Measurements from ENCODE around the gene TAF5. TPM values are rescaled to one million over a fixed set of nuclear protein-coding genes. Genes with fewer than 3 reads are reported as not detected.

The TAF5 gene
- polyA plus RNA-seq (2013, experiment 1 of 2): 1.9 TPM
- 2.2 TPM for polyA plus RNA-seq (2013, experiment 2 of 2)

GRCh38 chr10:103367782-103368518, at the start of gene TAF5:
TSS of gene TAF5 (plus strand) at chr10:103367976. CDS start at chr10:103367990, 14 bp downstream.
- H2BK12ac ChIP-seq (ENCODE audit: low read length in 2 of 2): peak within 1 kb of the TSS in 1 of 2 experiments; percentile 71
- peaks cover 10% of the 10 kb centered on the region for H3K79me1 ChIP-seq (replicated peaks; ENCODE audit: low read length, poor library complexity, severe bottlenecking)
- no peaks in the 10 kb centered on the region for H3K9me3 ChIP-seq (ENCODE audit: control insufficient read depth, low read length)
- H3K36me3 ChIP-seq (ENCODE audit: control insufficient read depth in 1 of 2, insufficient read depth in 2 of 2, low read depth in 1 of 2, low read length in 2 of 2): no peaks in the 10 kb centered on the region
- no peak within 1 kb of the TSS for H2BK5ac ChIP-seq (ENCODE audit: low read depth, low read length, poor library complexity, severe bottlenecking)
- no peak within 1 kb of the TSS for H2BK120ac ChIP-seq (ENCODE audit: low read depth, low read length)
- H2BK15ac ChIP-seq (ENCODE audit: low read depth, poor library complexity, severe bottlenecking): peak within 1 kb of the TSS; percentile 16
- H2AFZ ChIP-seq (ENCODE audit: low read depth, low read length): peak within 1 kb of the TSS; percentile 100
- under 1% methylated on average over 79 of the region's 81 CpGs for WGBS
- peak within 1 kb of the TSS; percentile 31 to 86 for H3K4ac ChIP-seq (ENCODE audit: low read depth in 1 of 2, low read length in 2 of 2)
- H4K91ac ChIP-seq (ENCODE audit: low read length): peak within 1 kb of the TSS; percentile 97
- no peaks in the 10 kb centered on the region for H3K27me3 ChIP-seq (ENCODE audit: control insufficient read depth in 1 of 2, insufficient read depth in 1 of 2, low read length in 2 of 2)
- peak within 1 kb of the TSS; percentile 96 to 98 for H3K18ac ChIP-seq (ENCODE audit: low read depth in 1 of 2, low read length in 2 of 2)
- peak within 1 kb of the TSS in 1 of 2 experiments; percentile 92 for H3K23ac ChIP-seq (ENCODE audit: low read length in 2 of 2)
- peak within 1 kb of the TSS; percentile 94 for H3K4me2 ChIP-seq (ENCODE audit: low read length, poor library complexity, severe bottlenecking)
- peak; percentile 97 for DNase-seq
- peak within 1 kb of the TSS; percentile 81 to 100 for H3K4me3 ChIP-seq (ENCODE audit: insufficient read depth in 1 of 2, low read depth in 1 of 2, low read length in 2 of 2)
- peak within 1 kb of the TSS; percentile 37 for H3K27ac ChIP-seq (ENCODE audit: low read length, poor library complexity, severe bottlenecking)
- H3K4me1 ChIP-seq (ENCODE audit: control insufficient read depth, insufficient read depth, low read depth, low read length): peaks cover 3% of the 10 kb centered on the region
- peak within 1 kb of the TSS; percentile 91 for H4K8ac ChIP-seq (ENCODE audit: low read length)
- H3K9ac ChIP-seq (ENCODE audit: low read length): peak within 1 kb of the TSS; percentile 82
- peak within 1 kb of the TSS in 1 of 2 experiments; percentile 100 for H3K14ac ChIP-seq (ENCODE audit: low read length in 2 of 2)
- H2AK5ac ChIP-seq (ENCODE audit: low read length, severe bottlenecking): no peak within 1 kb of the TSS

GRCh38 chr10:103327906-103328305, 39.9 kb upstream of the TAF5 start:
- no peak overlapping the region for H2BK5ac ChIP-seq (ENCODE audit: low read depth, low read length, poor library complexity, severe bottlenecking)
- no peak overlapping the region for H2BK120ac ChIP-seq (ENCODE audit: low read depth, low read length)
- no peak overlapping the region for H4K91ac ChIP-seq (ENCODE audit: low read length)
- no peak overlapping the region for H3K4ac ChIP-seq (ENCODE audit: low read depth in 1 of 2, low read length in 2 of 2)
- WGBS: 100% methylated on average over 7 of the region's 7 CpGs
- H2AK5ac ChIP-seq (ENCODE audit: low read length, severe bottlenecking): no peak overlapping the region
- no peak overlapping the region for H2BK15ac ChIP-seq (ENCODE audit: low read depth, poor library complexity, severe bottlenecking)
- peaks cover 8% of the 10 kb centered on the region for H3K79me1 ChIP-seq (replicated peaks; ENCODE audit: low read length, poor library complexity, severe bottlenecking)
- no peak overlapping the region for H2AFZ ChIP-seq (ENCODE audit: low read depth, low read length)
- no peak for DNase-seq
- no peak overlapping the region for H3K9ac ChIP-seq (ENCODE audit: low read length)
- H3K36me3 ChIP-seq (ENCODE audit: control insufficient read depth in 1 of 2, insufficient read depth in 2 of 2, low read depth in 1 of 2, low read length in 2 of 2): peaks cover 36 to 73% of the 10 kb centered on the region in 2 experiments
- H3K27me3 ChIP-seq (ENCODE audit: control insufficient read depth in 1 of 2, insufficient read depth in 1 of 2, low read length in 2 of 2): no peaks in the 10 kb centered on the region
- no peak overlapping the region for H3K27ac ChIP-seq (ENCODE audit: low read length, poor library complexity, severe bottlenecking)
- no peak overlapping the region for H3K14ac ChIP-seq (ENCODE audit: low read length in 2 of 2)
- H3K18ac ChIP-seq (ENCODE audit: low read depth in 1 of 2, low read length in 2 of 2): no peak overlapping the region
- H4K8ac ChIP-seq (ENCODE audit: low read length): no peak overlapping the region
- no peaks in the 10 kb centered on the region for H3K4me1 ChIP-seq (ENCODE audit: control insufficient read depth, insufficient read depth, low read depth, low read length)
- no peaks in the 10 kb centered on the region for H3K9me3 ChIP-seq (ENCODE audit: control insufficient read depth, low read length)
- H3K4me2 ChIP-seq (ENCODE audit: low read length, poor library complexity, severe bottlenecking): no peak overlapping the region
- H3K23ac ChIP-seq (ENCODE audit: low read length in 2 of 2): no peak overlapping the region
- no peak overlapping the region for H2BK12ac ChIP-seq (ENCODE audit: low read length in 2 of 2)
- no peak overlapping the region for H3K4me3 ChIP-seq (ENCODE audit: insufficient read depth in 1 of 2, low read depth in 1 of 2, low read length in 2 of 2)

- H2BK12ac ChIP-seq (ENCODE audit: low read length in 2 of 2): no peak overlapping the region
- H3K23ac ChIP-seq (ENCODE audit: low read length in 2 of 2): no peak overlapping the region
- H2BK5ac ChIP-seq (ENCODE audit: low read depth, low read length, poor library complexity, severe bottlenecking): no peak overlapping the region
- H4K91ac ChIP-seq (ENCODE audit: low read length): no peak overlapping the region
- no peaks in the 10 kb centered on the region for H3K27me3 ChIP-seq (ENCODE audit: control insufficient read depth in 1 of 2, insufficient read depth in 1 of 2, low read length in 2 of 2)
- peak; percentile 28 for DNase-seq
- H3K4ac ChIP-seq (ENCODE audit: low read depth in 1 of 2, low read length in 2 of 2): no peak overlapping the region
- no peak overlapping the region for H2BK120ac ChIP-seq (ENCODE audit: low read depth, low read length)
- no peak overlapping the region for H4K8ac ChIP-seq (ENCODE audit: low read length)
- no CpG with 5 or more reads among the region's 2 CpGs for WGBS
- no peaks in the 10 kb centered on the region for H3K4me1 ChIP-seq (ENCODE audit: control insufficient read depth, insufficient read depth, low read depth, low read length)
- H2BK15ac ChIP-seq (ENCODE audit: low read depth, poor library complexity, severe bottlenecking): no peak overlapping the region
- H3K18ac ChIP-seq (ENCODE audit: low read depth in 1 of 2, low read length in 2 of 2): no peak overlapping the region
- H3K36me3 ChIP-seq (ENCODE audit: control insufficient read depth in 1 of 2, insufficient read depth in 2 of 2, low read depth in 1 of 2, low read length in 2 of 2): peaks cover 32 to 62% of the 10 kb centered on the region in 2 experiments
- no peak overlapping the region for H3K4me2 ChIP-seq (ENCODE audit: low read length, poor library complexity, severe bottlenecking)
- H2AFZ ChIP-seq (ENCODE audit: low read depth, low read length): no peak overlapping the region
- peaks cover 12% of the 10 kb centered on the region for H3K79me1 ChIP-seq (replicated peaks; ENCODE audit: low read length, poor library complexity, severe bottlenecking)
- no peak overlapping the region for H3K9ac ChIP-seq (ENCODE audit: low read length)
- H3K27ac ChIP-seq (ENCODE audit: low read length, poor library complexity, severe bottlenecking): no peak overlapping the region
- H3K14ac ChIP-seq (ENCODE audit: low read length in 2 of 2): no peak overlapping the region
- H2AK5ac ChIP-seq (ENCODE audit: low read length, severe bottlenecking): no peak overlapping the region
- no peaks in the 10 kb centered on the region for H3K9me3 ChIP-seq (ENCODE audit: control insufficient read depth, low read length)
- H3K4me3 ChIP-seq (ENCODE audit: insufficient read depth in 1 of 2, low read depth in 1 of 2, low read length in 2 of 2): no peak overlapping the region
Measured at GRCh38 chr10:103333934-103334520, 33.7 kb upstream of the TAF5 start.

- Histone ChIP-seq H2BK12ac (ENCODE audit: low read length in 2 of 2) (no peak overlapping the region), H2BK5ac (ENCODE audit: low read depth, low read length, poor library complexity, severe bottlenecking) (no peak overlapping the region), H3K4me1 (ENCODE audit: control insufficient read depth, insufficient read depth, low read depth, low read length) (no peaks in the 10 kb centered on the region), H3K4ac (ENCODE audit: low read depth in 1 of 2, low read length in 2 of 2) (no peak overlapping the region), H3K23ac (ENCODE audit: low read length in 2 of 2) (no peak overlapping the region), H4K91ac (ENCODE audit: low read length) (no peak overlapping the region), H3K9me3 (ENCODE audit: control insufficient read depth, low read length) (no peaks in the 10 kb centered on the region), H3K9ac (ENCODE audit: low read length) (no peak overlapping the region), H3K4me3 (ENCODE audit: insufficient read depth in 1 of 2, low read depth in 1 of 2, low read length in 2 of 2) (no peak overlapping the region), H3K14ac (ENCODE audit: low read length in 2 of 2) (no peak overlapping the region), H2AFZ (ENCODE audit: low read depth, low read length) (no peak overlapping the region), H4K8ac (ENCODE audit: low read length) (no peak overlapping the region), H3K18ac (ENCODE audit: low read depth in 1 of 2, low read length in 2 of 2) (no peak overlapping the region), H3K79me1 (replicated peaks; ENCODE audit: low read length, poor library complexity, severe bottlenecking) (peaks cover 16% of the 10 kb centered on the region), H3K36me3 (ENCODE audit: control insufficient read depth in 1 of 2, insufficient read depth in 2 of 2, low read depth in 1 of 2, low read length in 2 of 2) (peaks cover 37 to 65% of the 10 kb centered on the region in 2 experiments), H2BK15ac (ENCODE audit: low read depth, poor library complexity, severe bottlenecking) (no peak overlapping the region), H2AK5ac (ENCODE audit: low read length, severe bottlenecking) (no peak overlapping the region), H2BK120ac (ENCODE audit: low read depth, low read length) (no peak overlapping the region), H3K4me2 (ENCODE audit: low read length, poor library complexity, severe bottlenecking) (no peak overlapping the region), H3K27me3 (ENCODE audit: control insufficient read depth in 1 of 2, insufficient read depth in 1 of 2, low read length in 2 of 2) (no peaks in the 10 kb centered on the region), H3K27ac (ENCODE audit: low read length, poor library complexity, severe bottlenecking) (no peak overlapping the region)
- no peak for DNase-seq
Measured at GRCh38 chr10:103334567-103334966, 33.2 kb upstream of the TAF5 start.
